Uterus (tissue), 2 donors: Measurements from ENCODE around the gene MYO9A.

ENCODE experiments used
- CTCF ChIP-seq, 4 experiments: fragments of 200-600 bp in 2 of 4; fragments of 450-650 bp in 2 of 4; sonication (generic) in 2 of 4; IDR thresholded peaks; one replicate each; pipeline ENCODE4 v1.5.1; 2016 to 2019; ENCODE audit warnings: antibody characterized with exemption in 4 of 4, mild to moderate bottlenecking in 2 of 4, moderate library complexity in 1 of 4
- POLR2A ChIP-seq, 2 donors: fragments of 450-650 bp; IDR thresholded peaks; one replicate each; pipeline ENCODE4 v1.6.1; 2016; ENCODE audit warnings: antibody characterized with exemption in 2 of 2, mild to moderate bottlenecking in 1 of 2, moderate library complexity in 1 of 2

- TF ChIP-seq CTCF (IDR thresholded peaks at IDR 0.05), result no peak
- no peak for TF ChIP-seq POLR2A (IDR thresholded peaks at IDR 0.05)
Observed at GRCh38 chr15:72155003-72155621, 37.2 kb upstream of the MYO9A start.
